IgD-negative memory B cell (primary cell): ENCODE measurements around the gene DCPS. TPM values are rescaled to one million over a fixed set of nuclear protein-coding genes. Genes with fewer than 3 reads are reported as not detected.

Experiments
- H3K27ac Mint-ChIP-seq, 3 donors: one replicate each; pipeline ENCODE4 v1.8.0; 2020 to 2022; ENCODE audit warnings: mild to moderate bottlenecking in 3 of 3, mixed read lengths in 3 of 3, moderate library complexity in 1 of 3
- H3K27me3 Mint-ChIP-seq: one replicate; pipeline ENCODE4 v1.8.0; 2021; ENCODE audit warnings: mixed read lengths
- H3K36me3 Mint-ChIP-seq: one replicate; pipeline ENCODE4 v1.8.0; 2020; ENCODE audit warnings: mild to moderate bottlenecking, mixed read lengths
- H3K4me1 Mint-ChIP-seq, 3 donors: one replicate each; pipeline ENCODE4 v1.8.0; 2020 to 2022; ENCODE audit warnings: mixed read lengths in 3 of 3, mild to moderate bottlenecking in 1 of 3
- H3K4me3 Mint-ChIP-seq, 4 donors: one replicate each; pipeline ENCODE4 v1.8.0; 2020 to 2022; ENCODE audit warnings: mild to moderate bottlenecking in 4 of 4, mixed read lengths in 4 of 4, moderate library complexity in 3 of 4
- H3K9me3 Mint-ChIP-seq, 3 donors: one replicate each; pipeline ENCODE4 v1.8.0; 2020 to 2021; ENCODE audit warnings: mixed read lengths in 3 of 3, mild to moderate bottlenecking in 1 of 3
- polyA plus RNA-seq: library from polyadenylated mRNA; unstranded; fragments of 300-500 nt; fragmentation: Illumina TruSeq; gene quantifications from one replicate; pipeline ENCODE4 v1.2.3, GENCODE V29; 2021

The DCPS gene
- polyA plus RNA-seq, 1 donor from 2014 or later, result 76.9 TPM

- Mint-ChIP-seq H3K4me3 (peak overlapping the region in 2 of 4 donors; percentile 68 to 69), H3K9me3 (no peaks in the 10 kb centered on the region), H3K36me3 (peaks cover 5% of the 10 kb centered on the region), H3K4me1 (peaks cover 17 to 19% (median 17%) of the 10 kb centered on the region in 3 donors), H3K27me3 (no peaks in the 10 kb centered on the region), H3K27ac (no peak overlapping the region)
Measured at GRCh38 chr11:126279191-126279590, 24.7 kb upstream of the DCPS start.

GRCh38 chr11:126280595-126280994 lies 23.3 kb upstream of the DCPS start:
- peaks cover 6% of the 10 kb centered on the region for H3K36me3 Mint-ChIP-seq
- H3K27ac Mint-ChIP-seq, result peak overlapping the region; percentile 38 to 61 (median 47)
- peak overlapping the region in 2 of 4 donors; percentile 69 to 72 for H3K4me3 Mint-ChIP-seq
- H3K9me3 Mint-ChIP-seq, result no peaks in the 10 kb centered on the region
- no peaks in the 10 kb centered on the region for H3K27me3 Mint-ChIP-seq
- H3K4me1 Mint-ChIP-seq, result peaks cover 24 to 25% (median 24%) of the 10 kb centered on the region in 3 donors

DNA sequence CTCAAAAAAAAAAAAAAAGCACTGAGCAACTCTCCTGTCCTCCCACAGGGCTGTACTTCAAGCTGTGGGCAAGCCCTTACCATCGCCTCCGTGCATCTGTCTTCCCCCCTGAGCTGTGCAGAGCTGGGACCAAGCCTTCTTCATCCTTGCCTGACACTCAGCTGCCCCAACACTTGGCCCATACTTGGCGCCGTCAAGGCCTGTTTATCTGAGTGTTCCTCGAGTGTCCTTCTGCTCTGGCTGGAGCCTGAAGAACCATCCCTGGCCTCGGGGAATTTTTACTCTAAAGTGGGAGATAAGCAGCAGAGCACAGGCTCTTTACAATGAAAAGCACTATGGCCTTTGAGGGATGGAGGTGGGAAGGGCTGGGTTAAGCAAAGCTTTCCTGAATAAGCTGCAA lies 22.6 kb upstream of the DCPS start:
- peaks cover 24 to 25% (median 24%) of the 10 kb centered on the region in 3 donors for H3K4me1 Mint-ChIP-seq
- H3K36me3 Mint-ChIP-seq, result peaks cover 6% of the 10 kb centered on the region
- H3K9me3 Mint-ChIP-seq, result no peaks in the 10 kb centered on the region
- H3K27ac Mint-ChIP-seq, result peak overlapping the region in 1 of 3 donors; percentile 93
- no peaks in the 10 kb centered on the region for H3K27me3 Mint-ChIP-seq
- peak overlapping the region in 2 of 4 donors; percentile 95 to 96 for H3K4me3 Mint-ChIP-seq

DNA sequence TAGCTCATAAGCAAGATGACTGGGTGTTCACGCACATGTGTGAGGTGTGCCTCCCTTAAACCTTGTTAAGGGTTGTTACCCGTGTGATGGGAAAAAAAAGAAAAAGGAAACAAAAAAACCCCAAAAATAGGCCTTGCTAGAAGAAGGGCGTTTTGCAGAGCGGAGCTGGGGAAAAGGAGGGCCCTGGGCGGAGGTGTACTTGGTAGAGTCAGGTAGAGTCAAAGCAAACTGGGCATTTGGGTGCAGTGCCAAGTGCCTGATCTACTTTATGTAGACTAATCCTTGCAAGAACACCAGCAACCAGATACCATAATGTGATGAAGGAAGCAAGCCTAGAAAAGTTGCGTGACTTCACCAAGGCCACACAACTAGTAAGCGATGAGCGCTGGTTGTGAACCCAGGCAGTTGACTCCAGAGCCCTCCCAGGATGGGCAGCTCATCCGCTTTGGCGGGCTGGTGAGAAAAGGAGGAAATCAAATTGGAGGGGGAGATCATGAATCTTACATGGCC lies 22.1 kb upstream of the DCPS start:
- H3K9me3 Mint-ChIP-seq, result no peaks in the 10 kb centered on the region
- peak overlapping the region in 1 of 3 donors; percentile 93 for H3K27ac Mint-ChIP-seq
- H3K4me1 Mint-ChIP-seq, result peaks cover 24 to 27% (median 24%) of the 10 kb centered on the region in 3 donors
- peaks cover 6% of the 10 kb centered on the region for H3K36me3 Mint-ChIP-seq
- H3K27me3 Mint-ChIP-seq, result no peaks in the 10 kb centered on the region
- peak overlapping the region; percentile 95 to 98 (median 96) for H3K4me3 Mint-ChIP-seq

- Mint-ChIP-seq H3K9me3 (no peaks in the 10 kb centered on the region), H3K27ac (peak overlapping the region; percentile 81 to 93 (median 91)), H3K27me3 (no peaks in the 10 kb centered on the region), H3K4me3 (peak overlapping the region; percentile 95 to 98 (median 96)), H3K4me1 (peaks cover 24 to 30% (median 24%) of the 10 kb centered on the region in 3 donors), H3K36me3 (peaks cover 6% of the 10 kb centered on the region)
Measured at GRCh38 chr11:126282361-126282735, 21.5 kb upstream of the DCPS start.

DNA sequence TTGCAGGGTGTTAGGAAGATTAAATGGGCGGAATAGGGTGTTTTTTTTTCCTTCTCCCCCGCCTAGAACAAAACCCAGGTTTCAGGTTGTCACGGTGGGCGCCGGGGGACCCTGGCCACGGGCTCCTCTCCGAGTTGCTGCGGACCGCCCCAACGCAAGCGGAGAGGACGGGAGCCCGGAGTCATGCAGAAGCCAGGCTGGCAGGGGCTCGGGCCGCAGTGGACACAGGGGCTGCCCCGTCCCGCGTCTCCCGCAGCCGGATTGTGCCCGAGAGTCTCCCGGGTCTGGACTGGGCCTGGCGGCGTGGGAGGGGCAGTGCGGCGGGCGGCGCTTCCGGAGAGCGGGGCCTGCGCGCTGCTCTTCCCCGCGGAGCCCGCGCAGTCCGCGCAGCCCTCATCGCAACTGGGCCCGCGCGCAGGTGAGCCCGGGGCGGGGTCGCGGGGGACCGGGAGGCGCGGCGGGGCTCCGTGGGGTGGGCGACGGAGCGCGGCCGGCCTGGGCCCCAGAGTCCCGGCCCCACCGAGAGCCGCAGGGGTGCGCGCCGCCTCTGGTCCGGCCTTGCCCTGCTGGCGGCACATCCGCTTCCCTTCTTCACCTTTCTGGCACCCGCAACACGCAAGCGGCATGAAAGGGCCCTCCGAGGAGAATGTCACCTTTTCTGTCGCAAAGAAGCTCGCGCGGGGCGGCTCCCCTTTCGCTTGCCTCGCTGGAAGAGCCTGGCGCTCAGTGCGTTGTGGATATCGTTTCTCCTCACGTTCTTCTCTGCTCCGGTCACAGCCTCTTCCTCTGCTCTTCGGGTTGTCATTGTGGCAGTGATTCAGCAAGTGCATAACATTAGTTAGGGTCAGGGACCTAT lies 20.9 kb upstream of the DCPS start, which contains the start of gene TIRAP:
Gene TIRAP (plus strand): TSS at position 358 of the 856 bp plus-strand sequence. CDS start 7,802 bp downstream, outside the sequence.
- Mint-ChIP-seq H3K27ac (peak within 1 kb of the TSS; percentile 93 to 97 (median 94)), H3K4me1 (peaks cover 24 to 30% (median 24%) of the 10 kb centered on the region in 3 donors), H3K27me3 (no peaks in the 10 kb centered on the region), H3K36me3 (peaks cover 6% of the 10 kb centered on the region), H3K4me3 (peak within 1 kb of the TSS; percentile 96 to 99 (median 98)), H3K9me3 (no peaks in the 10 kb centered on the region)

- no peaks in the 10 kb centered on the region for H3K9me3 Mint-ChIP-seq
- peaks cover 24 to 33% (median 24%) of the 10 kb centered on the region in 3 donors for H3K4me1 Mint-ChIP-seq
- H3K36me3 Mint-ChIP-seq, result peaks cover 6% of the 10 kb centered on the region
- H3K4me3 Mint-ChIP-seq, result peak overlapping the region; percentile 56 to 98 (median 94)
- peak overlapping the region; percentile 4 to 93 (median 89) for H3K27ac Mint-ChIP-seq
- H3K27me3 Mint-ChIP-seq, result no peaks in the 10 kb centered on the region
Measured at GRCh38 chr11:126284829-126285228, 19.0 kb upstream of the DCPS start.

GRCh38 chr11:126288237-126288636 lies 15.6 kb upstream of the DCPS start:
- H3K27me3 Mint-ChIP-seq, result no peaks in the 10 kb centered on the region
- H3K4me1 Mint-ChIP-seq, result peaks cover 11 to 22% (median 15%) of the 10 kb centered on the region in 3 donors

DNA sequence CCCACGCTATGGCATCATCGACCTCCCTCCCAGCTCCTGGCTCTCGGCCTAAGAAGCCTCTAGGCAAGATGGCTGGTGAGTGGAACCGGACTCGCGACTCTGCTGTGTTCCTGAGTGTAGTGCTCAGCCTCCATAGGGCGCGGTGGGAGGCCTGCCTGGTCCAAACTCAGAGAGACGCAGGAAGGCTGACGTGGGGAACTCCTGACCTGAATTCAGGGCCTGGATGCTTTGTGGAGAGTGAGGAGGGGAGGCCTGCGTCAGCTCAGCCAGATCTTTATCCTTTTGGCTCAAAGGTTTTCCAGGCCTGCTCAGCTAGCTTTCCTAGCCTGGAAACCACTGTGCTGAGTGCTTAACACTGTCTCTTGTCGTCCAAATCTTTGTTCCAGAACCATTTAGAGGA lies 13.0 kb upstream of the DCPS start:
- Mint-ChIP-seq H3K27me3 (no peaks in the 10 kb centered on the region), H3K27ac (no peak overlapping the region), H3K4me3 (no peak overlapping the region), H3K4me1 (peaks cover 6 to 16% (median 10%) of the 10 kb centered on the region in 3 donors), H3K9me3 (no peaks in the 10 kb centered on the region), H3K36me3 (peaks cover 3% of the 10 kb centered on the region)

More at GRCh38 chr11:126288237-126288636, 15.6 kb upstream of the DCPS start:
- Mint-ChIP-seq H3K4me3 (no peak overlapping the region), H3K27ac (peak overlapping the region in 1 of 3 donors; percentile 46), H3K9me3 (no peaks in the 10 kb centered on the region), H3K36me3 (peaks cover 4% of the 10 kb centered on the region)

- Mint-ChIP-seq H3K4me3 (no peak overlapping the region), H3K27me3 (no peaks in the 10 kb centered on the region), H3K4me1 (peaks cover 7 to 10% (median 10%) of the 10 kb centered on the region in 3 donors), H3K36me3 (peaks cover 3% of the 10 kb centered on the region), H3K27ac (peak overlapping the region in 1 of 3 donors; percentile 19), H3K9me3 (no peaks in the 10 kb centered on the region)
Measured at GRCh38 chr11:126293726-126294125, 10.1 kb upstream of the DCPS start.

GRCh38 chr11:126297004-126297403 lies 6.9 kb upstream of the DCPS start:
- Mint-ChIP-seq H3K27ac (peak overlapping the region in 1 of 3 donors; percentile 57), H3K4me3 (no peak overlapping the region), H3K4me1 (peaks cover 6 to 10% (median 10%) of the 10 kb centered on the region in 3 donors), H3K36me3 (peaks cover 6% of the 10 kb centered on the region), H3K9me3 (no peaks in the 10 kb centered on the region), H3K27me3 (no peaks in the 10 kb centered on the region)

- Mint-ChIP-seq H3K27ac (peak overlapping the region; percentile 87 to 96 (median 94)), H3K4me1 (peaks cover 28 to 31% (median 30%) of the 10 kb centered on the region in 3 donors), H3K27me3 (no peaks in the 10 kb centered on the region), H3K9me3 (no peaks in the 10 kb centered on the region), H3K36me3 (peaks cover 7% of the 10 kb centered on the region), H3K4me3 (peak overlapping the region; percentile 95 to 99 (median 98))
Measured at GRCh38 chr11:126304457-126305075, 706 bp downstream of the DCPS start.

GRCh38 chr11:126305699-126306098 lies 1.8 kb downstream of the DCPS start:
- Mint-ChIP-seq H3K27ac (peak overlapping the region; percentile 70 to 94 (median 84)), H3K9me3 (no peaks in the 10 kb centered on the region), H3K4me3 (peak overlapping the region; percentile 76 to 92 (median 78)), H3K27me3 (no peaks in the 10 kb centered on the region), H3K36me3 (peaks cover 6% of the 10 kb centered on the region), H3K4me1 (peaks cover 28 to 37% (median 35%) of the 10 kb centered on the region in 3 donors)

DNA sequence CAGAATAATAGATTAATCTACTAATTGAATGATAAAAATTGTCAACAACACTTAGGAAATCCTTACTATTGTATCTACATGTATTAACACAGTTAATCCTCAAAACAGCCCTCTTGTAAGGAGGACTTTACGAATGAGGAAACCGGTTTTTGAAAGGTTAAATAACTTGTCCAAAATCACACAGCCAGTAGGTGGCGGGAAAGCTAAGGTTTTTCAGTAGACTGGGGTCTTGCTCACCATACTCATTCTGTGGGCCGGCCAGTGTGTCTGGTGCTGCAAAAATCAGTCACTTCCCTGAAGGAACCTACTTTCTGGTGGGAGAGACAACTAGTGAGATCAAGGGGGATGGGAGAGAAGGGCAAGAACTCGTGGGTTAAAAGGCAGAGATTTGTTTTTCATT lies 3.8 kb downstream of the DCPS start:
- Mint-ChIP-seq H3K27me3 (no peaks in the 10 kb centered on the region), H3K36me3 (peaks cover 10% of the 10 kb centered on the region), H3K9me3 (no peaks in the 10 kb centered on the region), H3K4me3 (peak overlapping the region in 2 of 4 donors; percentile 35 to 61), H3K4me1 (peaks cover 31 to 43% (median 40%) of the 10 kb centered on the region in 3 donors), H3K27ac (peak overlapping the region in 1 of 3 donors; percentile 16)

DNA sequence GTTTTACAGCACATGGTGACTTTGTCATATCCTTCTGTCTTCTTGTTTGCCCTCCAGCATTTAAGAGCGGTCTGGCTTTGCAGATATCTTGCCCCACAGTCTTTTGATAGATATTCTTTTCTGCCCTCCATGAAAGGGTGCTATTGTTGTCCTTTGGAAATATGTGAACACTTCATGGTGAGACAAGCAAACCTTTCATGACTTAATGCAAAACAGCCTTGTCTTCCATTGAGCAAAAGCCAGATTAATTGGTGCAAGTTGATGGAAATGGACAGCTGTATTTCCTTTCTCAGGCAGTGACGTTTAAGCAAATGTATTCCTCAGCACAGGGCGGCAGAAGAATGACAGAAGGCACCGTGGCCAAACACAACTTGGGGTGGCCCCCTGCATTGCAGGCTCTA lies 4.4 kb downstream of the DCPS start:
- no peaks in the 10 kb centered on the region for H3K9me3 Mint-ChIP-seq
- H3K27me3 Mint-ChIP-seq, result no peaks in the 10 kb centered on the region
- H3K4me3 Mint-ChIP-seq, result peak overlapping the region in 1 of 4 donors; percentile 35
- H3K36me3 Mint-ChIP-seq, result peaks cover 10% of the 10 kb centered on the region
- H3K27ac Mint-ChIP-seq, result no peak overlapping the region
- peaks cover 27 to 37% (median 37%) of the 10 kb centered on the region in 3 donors for H3K4me1 Mint-ChIP-seq
